ENCODE data around the gene EML4.

Gene EML4

DNA sequence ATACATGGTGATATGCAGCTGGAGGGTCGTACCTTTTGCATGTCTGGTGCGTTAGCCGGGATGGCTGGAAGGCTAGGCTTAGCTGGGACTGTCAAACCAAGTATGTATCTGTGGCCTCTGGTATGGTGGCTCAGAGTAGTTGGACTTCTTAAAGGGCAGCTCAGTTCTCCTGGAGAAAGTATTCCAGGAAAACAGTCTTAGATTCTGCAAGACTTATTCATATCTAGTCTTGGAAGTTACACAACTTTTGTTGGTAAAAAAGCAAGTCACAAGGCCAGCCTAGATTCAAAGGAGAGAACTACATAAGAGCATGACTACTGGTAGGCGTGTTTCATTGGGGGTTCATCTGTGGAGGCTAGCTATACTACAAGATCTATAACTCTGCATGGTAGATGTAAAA is 45.5 kb downstream of the EML4 start:
- no peak overlapping the region for H3K4me3 Mint-ChIP-seq
- no peak for ATAC-seq
- no peak overlapping the region for H3K27ac Mint-ChIP-seq
- no peaks in the 10 kb centered on the region for H3K27me3 Mint-ChIP-seq
- H3K4me1 Mint-ChIP-seq = peaks cover 46% of the 10 kb centered on the region
- peaks cover 20% of the 10 kb centered on the region for H3K36me3 Mint-ChIP-seq
- no peaks in the 10 kb centered on the region for H3K9me3 Mint-ChIP-seq

DNA sequence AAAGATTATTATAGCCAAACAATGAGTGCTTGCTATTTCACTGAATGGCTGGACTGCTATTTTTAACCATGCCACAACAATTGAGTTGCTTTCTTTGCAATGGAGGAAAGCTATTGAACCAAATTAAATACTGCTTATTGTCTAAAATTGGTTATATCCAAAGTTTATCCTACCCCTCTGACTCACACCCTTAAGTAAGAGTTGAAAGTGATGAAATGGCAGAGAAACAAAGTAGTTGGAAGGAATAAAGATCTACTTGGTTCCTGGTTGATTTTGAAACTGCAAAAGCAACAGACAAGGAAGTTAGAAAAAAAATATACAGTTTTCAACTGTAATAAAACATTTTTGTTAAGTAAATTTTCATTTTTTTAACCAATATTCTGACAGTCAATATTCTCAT is 47.5 kb downstream of the EML4 start:
- H3K36me3 Mint-ChIP-seq = peaks cover 11% of the 10 kb centered on the region
- H3K4me1 Mint-ChIP-seq = peaks cover 44% of the 10 kb centered on the region

DNA sequence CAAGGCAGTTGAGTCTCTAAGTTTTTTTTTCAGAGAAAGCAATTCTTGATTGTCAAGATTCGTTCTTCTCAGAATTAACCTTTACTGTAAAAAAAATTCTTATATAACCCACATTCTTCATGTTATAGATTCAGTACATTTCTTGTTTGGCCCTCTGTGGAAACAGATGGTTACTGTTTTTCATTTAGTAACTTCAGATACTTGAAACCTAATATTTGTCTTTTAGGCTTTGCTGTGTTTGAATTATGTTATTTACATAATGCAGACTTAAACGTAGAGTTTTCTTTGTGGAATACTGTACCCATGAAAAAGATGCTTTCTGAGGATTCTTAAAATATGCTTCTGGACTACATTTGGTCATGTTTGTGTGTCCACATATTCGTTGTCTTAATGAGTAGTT is 48.2 kb downstream of the EML4 start:
- peaks cover 12% of the 10 kb centered on the region for H3K36me3 Mint-ChIP-seq

More for the DNA sequence above, 47.5 kb downstream of the EML4 start:
- Mint-ChIP-seq H3K27me3 (no peaks in the 10 kb centered on the region), H3K4me3 (no peak overlapping the region), H3K27ac (peak overlapping the region; percentile 70), H3K9me3 (no peaks in the 10 kb centered on the region)
- no peak for ATAC-seq

DNA sequence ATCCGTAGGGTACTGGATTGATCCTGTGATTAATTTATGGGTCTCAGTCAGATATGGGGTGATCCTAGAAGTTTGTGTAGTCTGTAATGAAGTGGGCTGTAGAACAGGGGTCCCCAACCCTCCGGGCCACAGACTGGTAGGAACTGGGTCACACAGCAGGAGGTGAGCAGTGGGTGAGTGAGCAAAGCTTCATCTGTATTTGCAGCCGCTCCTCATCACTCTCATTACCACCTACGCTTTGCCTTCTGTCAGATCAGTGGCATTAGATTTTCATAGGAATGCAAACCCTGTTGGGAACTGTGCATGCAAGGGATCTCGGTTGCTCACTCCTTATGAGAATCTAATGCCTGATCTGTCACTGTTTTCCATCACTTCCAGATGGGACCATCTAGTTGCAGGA is 48.8 kb downstream of the EML4 start:
- ATAC-seq = no peak
- H3K4me1 Mint-ChIP-seq = peaks cover 37% of the 10 kb centered on the region
- no peak overlapping the region for H3K27ac Mint-ChIP-seq
- H3K36me3 Mint-ChIP-seq = peaks cover 14% of the 10 kb centered on the region
- no peaks in the 10 kb centered on the region for H3K9me3 Mint-ChIP-seq
- H3K4me3 Mint-ChIP-seq = no peak overlapping the region
- H3K27me3 Mint-ChIP-seq = no peaks in the 10 kb centered on the region

More for the DNA sequence above, 48.2 kb downstream of the EML4 start:
- no peaks in the 10 kb centered on the region for H3K27me3 Mint-ChIP-seq
- no peak overlapping the region for H3K4me3 Mint-ChIP-seq
- ATAC-seq = no peak
- peaks cover 40% of the 10 kb centered on the region for H3K4me1 Mint-ChIP-seq
- no peak overlapping the region for H3K27ac Mint-ChIP-seq
- H3K9me3 Mint-ChIP-seq = no peaks in the 10 kb centered on the region

DNA sequence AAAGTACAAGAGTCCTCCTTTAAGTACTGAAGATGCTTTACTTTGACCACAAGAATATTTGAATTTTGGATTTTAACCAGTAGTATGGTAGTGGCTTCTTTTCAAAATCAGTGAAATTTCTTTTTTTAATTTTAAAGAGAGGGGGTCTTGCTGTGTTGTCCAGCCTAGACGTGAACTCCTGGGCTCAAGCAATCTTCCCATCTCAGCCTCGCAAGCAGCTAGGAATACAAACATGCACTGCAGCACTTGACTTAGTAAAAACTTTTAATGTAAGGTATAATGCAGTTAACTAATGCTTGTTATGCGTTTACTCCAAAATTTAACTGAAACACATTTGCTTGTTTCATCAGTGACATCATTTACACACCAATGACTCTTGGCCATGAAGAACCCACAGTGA is 49.6 kb downstream of the EML4 start:
- ATAC-seq = no peak
- Mint-ChIP-seq H3K27ac (peak overlapping the region; percentile 14), H3K4me1 (peaks cover 40% of the 10 kb centered on the region), H3K9me3 (no peaks in the 10 kb centered on the region), H3K36me3 (peaks cover 13% of the 10 kb centered on the region), H3K4me3 (no peak overlapping the region), H3K27me3 (no peaks in the 10 kb centered on the region)

DNA sequence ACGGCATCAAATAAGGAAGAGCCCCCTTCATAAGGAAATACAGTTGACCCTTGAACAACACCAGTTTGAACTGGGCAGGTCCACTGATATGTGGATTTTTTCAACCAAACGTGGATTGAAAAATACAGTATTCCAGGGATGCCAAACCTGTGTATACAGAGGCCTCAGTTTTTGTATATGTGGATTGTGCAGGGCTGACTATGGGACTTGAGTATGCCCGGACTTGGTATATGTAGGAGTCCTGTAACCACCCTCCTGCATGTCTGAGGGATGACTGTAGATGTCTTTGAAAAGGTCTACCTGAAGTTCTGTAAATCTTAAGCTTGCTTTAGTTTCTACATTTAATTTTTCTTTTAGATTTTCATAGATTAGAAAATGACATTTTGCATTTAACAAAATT is 50.0 kb downstream of the EML4 start:
- no peak overlapping the region for H3K4me3 Mint-ChIP-seq
- no peak for ATAC-seq
- H3K4me1 Mint-ChIP-seq = peaks cover 44% of the 10 kb centered on the region
- H3K36me3 Mint-ChIP-seq = peaks cover 15% of the 10 kb centered on the region
- H3K27me3 Mint-ChIP-seq = no peaks in the 10 kb centered on the region
- H3K9me3 Mint-ChIP-seq = no peaks in the 10 kb centered on the region
- peak overlapping the region; percentile 14 for H3K27ac Mint-ChIP-seq

DNA sequence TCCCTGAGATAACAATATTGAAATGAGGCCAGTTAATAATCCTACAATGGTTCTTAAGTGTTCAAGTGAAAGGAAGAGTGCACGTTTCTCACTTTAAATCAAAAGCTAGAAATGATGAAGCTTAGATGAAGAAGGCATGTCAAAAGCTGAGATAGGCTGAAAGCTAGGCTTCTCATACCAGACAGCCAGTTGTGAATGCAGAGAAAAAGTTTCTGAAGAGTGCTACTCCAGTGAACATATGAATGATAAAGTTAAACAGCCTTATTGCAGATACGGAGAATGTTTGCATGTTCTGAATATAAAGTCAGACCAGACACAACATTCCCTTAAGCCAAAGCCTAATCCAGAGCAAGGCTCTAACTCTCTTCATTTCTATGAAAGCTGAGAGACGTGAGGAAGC is 51.4 kb downstream of the EML4 start:
- H3K36me3 Mint-ChIP-seq = peaks cover 24% of the 10 kb centered on the region
- no peaks in the 10 kb centered on the region for H3K27me3 Mint-ChIP-seq
- no peaks in the 10 kb centered on the region for H3K9me3 Mint-ChIP-seq
- peaks cover 50% of the 10 kb centered on the region for H3K4me1 Mint-ChIP-seq
- H3K27ac Mint-ChIP-seq = peak overlapping the region; percentile 42
- no peak overlapping the region for H3K4me3 Mint-ChIP-seq
- ATAC-seq = no peak

DNA sequence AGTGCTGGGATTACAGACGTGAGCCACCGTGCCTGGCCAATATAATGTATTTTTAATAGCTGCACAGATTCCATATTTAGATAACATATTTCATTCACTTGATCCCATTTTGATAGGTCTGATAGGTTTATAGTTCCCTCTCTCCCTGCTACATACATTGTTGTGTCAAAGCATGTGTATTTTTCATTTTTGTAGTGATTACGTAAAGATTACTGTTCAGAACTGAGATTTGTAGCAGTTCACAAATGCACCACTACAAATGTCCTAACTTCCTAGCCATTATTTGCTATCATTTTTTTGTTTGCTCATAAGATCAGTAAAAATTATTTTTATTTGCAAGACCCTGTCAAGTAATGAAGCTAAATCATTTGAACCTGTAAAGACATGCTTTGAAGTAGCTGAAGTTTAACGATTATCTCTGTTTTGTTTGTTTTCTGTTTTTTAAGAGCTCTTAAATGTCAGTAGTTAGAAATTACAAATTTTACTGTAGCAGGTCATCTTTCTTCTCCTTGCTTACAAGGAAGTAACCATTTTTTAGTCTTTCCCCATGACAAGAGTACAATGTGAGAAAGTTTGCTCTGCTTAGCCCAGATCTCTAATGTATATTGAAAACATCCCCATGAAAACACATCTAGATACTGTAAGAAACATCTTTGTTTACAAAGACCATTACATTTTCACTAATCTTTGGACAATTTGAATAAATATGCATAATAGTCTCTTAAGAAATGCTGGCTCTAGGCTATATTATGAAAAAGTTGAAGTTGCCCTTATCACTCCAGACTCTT is 54.1 kb downstream of the EML4 start:
- ATAC-seq = no peak
- H3K9me3 Mint-ChIP-seq = no peaks in the 10 kb centered on the region
- no peaks in the 10 kb centered on the region for H3K27me3 Mint-ChIP-seq
- H3K36me3 Mint-ChIP-seq = peaks cover 31% of the 10 kb centered on the region
- H3K4me3 Mint-ChIP-seq = peak overlapping the region; percentile 14
- peak overlapping the region; percentile 72 for H3K27ac Mint-ChIP-seq
- peaks cover 59% of the 10 kb centered on the region for H3K4me1 Mint-ChIP-seq

DNA sequence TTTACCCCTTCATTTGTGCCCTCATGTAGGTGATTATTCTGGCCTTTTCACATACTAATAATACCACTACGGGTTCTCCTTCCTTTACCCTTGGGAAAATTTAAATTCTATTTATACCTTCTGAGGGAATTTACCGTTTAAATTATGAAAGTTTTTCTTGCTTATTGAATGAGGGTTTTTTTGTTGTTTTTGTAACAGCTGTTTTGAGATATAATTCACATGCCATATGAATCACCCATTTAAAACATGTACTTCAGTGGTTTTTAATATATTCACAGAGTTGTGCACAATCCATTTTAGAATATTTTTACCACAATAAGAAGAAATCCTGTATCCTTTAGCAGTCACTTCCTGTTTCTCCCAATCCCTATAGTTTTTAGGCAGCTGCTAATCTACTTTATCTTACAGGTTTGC is 54.7 kb downstream of the EML4 start:
- Mint-ChIP-seq H3K27me3 (no peaks in the 10 kb centered on the region), H3K9me3 (no peaks in the 10 kb centered on the region), H3K4me1 (peaks cover 59% of the 10 kb centered on the region), H3K27ac (peak overlapping the region; percentile 72), H3K4me3 (no peak overlapping the region), H3K36me3 (peaks cover 31% of the 10 kb centered on the region)
- peak; percentile 34 for ATAC-seq

DNA sequence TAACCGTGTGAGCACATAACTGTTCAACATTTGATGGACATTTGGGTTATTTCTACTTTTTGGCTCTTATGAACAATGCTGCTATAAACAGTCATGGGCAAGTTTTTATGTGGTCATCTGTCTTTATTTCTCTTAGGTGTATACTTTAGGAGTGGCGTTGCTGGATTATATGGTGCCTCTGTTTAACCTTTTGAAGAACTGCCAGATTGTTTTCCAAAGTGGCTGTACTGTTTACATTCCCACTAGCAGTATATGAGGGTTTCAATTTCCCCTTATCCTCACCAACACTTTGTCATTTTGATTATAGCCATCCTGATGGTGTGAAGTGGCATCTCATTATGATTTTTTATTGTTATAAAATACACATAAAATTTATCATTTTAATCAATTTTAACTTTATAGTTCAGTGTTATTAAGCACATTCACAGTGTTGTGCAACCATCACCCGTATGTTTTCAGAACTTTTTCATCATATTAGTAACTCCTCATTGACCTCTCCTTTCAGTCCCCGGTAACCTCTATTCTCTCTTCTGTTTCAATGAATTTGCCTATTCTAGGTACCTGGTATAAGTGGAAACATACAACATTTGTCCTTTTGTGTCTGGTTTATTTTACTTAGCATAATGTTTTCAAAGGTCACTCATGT is 55.4 kb downstream of the EML4 start:
- H3K4me1 Mint-ChIP-seq = peaks cover 64% of the 10 kb centered on the region
- H3K36me3 Mint-ChIP-seq = peaks cover 35% of the 10 kb centered on the region

DNA sequence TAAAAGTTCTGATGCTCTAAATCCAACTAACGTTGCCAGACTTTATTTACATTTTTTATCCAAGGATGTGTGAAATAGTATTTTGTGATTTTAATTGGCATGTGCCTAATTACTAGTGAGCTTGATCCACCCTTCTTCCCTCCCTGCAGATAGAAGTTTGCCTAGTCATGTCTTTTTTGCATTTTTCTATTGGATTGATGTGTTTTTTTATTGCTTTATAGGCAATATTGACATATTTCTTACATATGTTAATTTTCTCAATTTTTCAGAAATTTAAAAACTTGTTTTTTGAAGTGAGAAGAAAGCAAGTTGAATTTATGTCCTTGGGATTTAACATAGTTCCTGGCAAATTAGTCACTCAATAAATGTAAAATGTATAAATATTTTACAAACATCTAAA is 56.4 kb downstream of the EML4 start:
- H3K36me3 Mint-ChIP-seq = peaks cover 39% of the 10 kb centered on the region
- no peaks in the 10 kb centered on the region for H3K9me3 Mint-ChIP-seq
- no peak for ATAC-seq
- H3K4me3 Mint-ChIP-seq = no peak overlapping the region
- H3K27me3 Mint-ChIP-seq = no peaks in the 10 kb centered on the region
- H3K4me1 Mint-ChIP-seq = peaks cover 62% of the 10 kb centered on the region
- H3K27ac Mint-ChIP-seq = no peak overlapping the region

More for the DNA sequence above, 55.4 kb downstream of the EML4 start:
- H3K27me3 Mint-ChIP-seq = no peaks in the 10 kb centered on the region
- no peaks in the 10 kb centered on the region for H3K9me3 Mint-ChIP-seq
- peak overlapping the region; percentile 72 for H3K27ac Mint-ChIP-seq
- peak overlapping the region; percentile 3 for H3K4me3 Mint-ChIP-seq
- ATAC-seq = no peak

DNA sequence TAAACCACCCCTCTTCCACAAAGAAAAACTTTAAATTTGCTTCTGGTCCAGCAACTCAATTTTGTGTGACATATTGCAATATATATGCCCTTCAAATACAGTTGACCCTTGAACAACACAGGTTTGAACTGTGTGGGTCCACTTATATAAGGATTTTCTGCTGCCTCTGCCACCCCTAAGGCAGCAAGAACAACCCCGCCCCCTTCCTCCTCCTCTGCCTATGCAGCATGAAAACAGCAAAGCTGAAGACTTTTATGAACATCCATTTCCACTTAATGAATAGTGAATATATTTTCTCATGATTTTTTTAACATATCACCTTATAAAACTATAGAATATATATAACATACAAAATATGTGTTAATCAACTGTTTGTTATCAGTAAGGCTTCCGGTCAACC is 58.3 kb downstream of the EML4 start:
- H3K4me1 Mint-ChIP-seq = peaks cover 72% of the 10 kb centered on the region
- H3K27ac Mint-ChIP-seq = peak overlapping the region; percentile 69

DNA sequence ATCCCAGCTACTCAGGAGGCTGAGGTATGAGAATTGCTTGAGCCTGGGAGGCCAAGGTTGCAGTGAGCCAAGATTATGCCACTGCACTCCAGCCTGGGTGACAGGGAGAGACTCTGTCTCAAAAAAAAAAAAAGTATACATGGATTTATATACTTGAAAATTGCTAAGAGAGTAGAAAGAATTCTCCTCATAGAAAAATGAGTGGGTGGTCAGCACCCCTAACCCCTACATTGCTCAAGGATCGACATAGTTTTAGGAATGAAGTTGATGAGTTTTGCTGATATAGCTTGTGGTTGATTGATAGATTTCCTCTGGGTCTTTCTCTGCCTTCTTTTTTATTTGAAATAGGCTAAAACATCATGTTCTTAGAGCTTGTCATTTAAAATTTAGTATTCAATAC is 58.9 kb downstream of the EML4 start:
- Mint-ChIP-seq H3K4me3 (no peak overlapping the region), H3K36me3 (peaks cover 35% of the 10 kb centered on the region), H3K27ac (no peak overlapping the region), H3K27me3 (no peaks in the 10 kb centered on the region), H3K4me1 (peaks cover 73% of the 10 kb centered on the region), H3K9me3 (no peaks in the 10 kb centered on the region)
- no peak for ATAC-seq

More for the DNA sequence above, 58.3 kb downstream of the EML4 start:
- H3K36me3 Mint-ChIP-seq = peaks cover 40% of the 10 kb centered on the region
- no peak for ATAC-seq
- H3K9me3 Mint-ChIP-seq = no peaks in the 10 kb centered on the region
- H3K4me3 Mint-ChIP-seq = no peak overlapping the region
- no peaks in the 10 kb centered on the region for H3K27me3 Mint-ChIP-seq

DNA sequence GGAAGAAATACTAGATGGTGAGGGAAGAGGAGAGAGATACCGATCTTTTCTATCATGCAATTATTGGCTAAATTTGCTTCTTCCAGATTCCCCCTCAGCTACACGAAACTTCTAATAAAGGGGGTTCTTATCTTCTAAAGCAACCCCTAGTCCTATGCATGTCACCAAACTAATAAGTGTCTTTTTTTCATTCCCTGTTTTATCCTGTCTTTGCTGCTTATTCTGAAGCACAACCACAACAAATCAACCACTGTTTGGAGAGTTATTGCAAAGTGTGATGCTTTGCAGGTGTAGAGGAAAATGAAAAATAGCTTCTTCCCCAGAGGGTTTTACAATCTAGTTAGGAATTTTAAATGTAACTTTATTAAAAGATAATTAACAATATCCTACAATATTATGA is 60.8 kb downstream of the EML4 start:
- ATAC-seq = no peak
- Mint-ChIP-seq H3K27ac (peak overlapping the region; percentile 64), H3K4me3 (no peak overlapping the region), H3K4me1 (peaks cover 69% of the 10 kb centered on the region), H3K27me3 (no peaks in the 10 kb centered on the region), H3K9me3 (no peaks in the 10 kb centered on the region), H3K36me3 (peaks cover 23% of the 10 kb centered on the region)

DNA sequence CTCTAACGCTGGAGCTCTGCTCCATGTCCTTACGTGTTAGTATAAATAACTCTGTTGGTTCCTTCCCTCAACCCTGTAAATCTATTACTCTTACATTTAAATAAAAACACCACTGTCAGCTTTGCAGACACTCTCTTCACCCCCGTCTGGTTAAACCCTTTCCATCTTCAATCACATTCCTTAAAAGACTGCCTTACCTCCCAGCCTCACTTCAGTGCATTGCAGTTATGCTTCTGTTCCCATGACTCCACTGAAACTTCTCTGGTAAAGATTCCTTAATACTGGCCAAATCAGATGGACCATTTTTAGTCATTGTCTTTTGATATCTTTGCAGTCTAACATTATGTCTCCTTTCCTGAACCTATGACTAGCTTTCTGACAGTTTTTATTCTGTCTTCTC is 61.7 kb downstream of the EML4 start:
- no peaks in the 10 kb centered on the region for H3K27me3 Mint-ChIP-seq
- H3K9me3 Mint-ChIP-seq = no peaks in the 10 kb centered on the region
- no peak for ATAC-seq
- no peak overlapping the region for H3K4me3 Mint-ChIP-seq
- H3K4me1 Mint-ChIP-seq = peaks cover 73% of the 10 kb centered on the region
- peaks cover 22% of the 10 kb centered on the region for H3K36me3 Mint-ChIP-seq
- H3K27ac Mint-ChIP-seq = peak overlapping the region; percentile 4

DNA sequence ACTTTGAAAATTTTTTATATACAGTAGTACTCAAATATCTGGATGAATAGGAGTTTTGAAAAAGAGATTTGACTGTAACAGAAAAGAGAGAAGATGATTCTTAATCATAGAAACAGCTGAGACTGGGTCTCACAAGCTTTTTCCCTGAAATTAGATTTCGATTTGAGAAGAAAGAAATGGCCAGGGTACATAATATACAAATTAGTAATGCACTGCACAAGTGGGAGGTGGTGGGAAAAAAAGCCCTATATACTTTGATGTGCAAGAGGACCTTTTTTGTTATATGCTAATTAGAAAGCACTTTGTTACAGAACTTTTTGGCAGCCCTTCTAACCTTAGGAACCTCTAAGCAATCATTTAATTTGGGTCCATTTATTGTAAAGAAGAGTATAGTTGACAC is 62.9 kb downstream of the EML4 start:
- H3K4me1 Mint-ChIP-seq = peaks cover 75% of the 10 kb centered on the region
- peaks cover 23% of the 10 kb centered on the region for H3K36me3 Mint-ChIP-seq
- H3K9me3 Mint-ChIP-seq = no peaks in the 10 kb centered on the region
- H3K27ac Mint-ChIP-seq = no peak overlapping the region
- no peak overlapping the region for H3K4me3 Mint-ChIP-seq
- no peak for ATAC-seq
- no peaks in the 10 kb centered on the region for H3K27me3 Mint-ChIP-seq

Data from stimulated activated memory B cell treated with anti-CD40 and anti-IgM and Interleukin-4, amounts not matched to agents 10 μg/mL and 1 μg/mL and 100 μg/mL, for 72 hours (primary cell).